ENCODE results near the gene TET1. TPM values are rescaled to one million over a fixed set of nuclear protein-coding genes. Genes with fewer than 3 reads are reported as not detected.

Gene TET1
- total and polyA plus RNA-seq, 9 of the 15 experiments (the other 6 are each of a cell fraction or from before 2014, with no cell fraction given) = 2.6 to 21.3 (median 11.6) TPM

- POLR2A ChIA-PET = interaction anchor here (1.5 kb wide), 1 partner anchor 18 kb away, joined by 3 read pairs; no protein-coding TSS in a partner anchor
- no peak overlapping the region for H3K4me2 ChIP-seq (ENCODE audit: insufficient read depth, low read length)
- H3K27me3 ChIP-seq (ENCODE audit: control insufficient read depth in 2 of 2, insufficient read depth in 2 of 2, low read length in 2 of 2) = no peaks in the 10 kb centered on the region
- no peak overlapping the region for H3K9ac ChIP-seq (ENCODE audit: insufficient read depth in 1 of 2, low read depth in 2 of 2, low read length in 2 of 2)
- H2AFZ ChIP-seq (ENCODE audit: low read depth, low read length) = no peak overlapping the region
- no peak overlapping the region for H3K27ac ChIP-seq (ENCODE audit: extremely low read depth, low read depth, low read length)
- no peak overlapping the region for H3K4me3 ChIP-seq
- TF ChIP-seq PTRF (tag; IDR thresholded peaks at IDR 0.05) = no peak
- TF ChIP-seq ZNF551 (CRISPR knock-in tag; IDR thresholded peaks at IDR 0.05) = no peak
- peaks cover 38% of the 10 kb centered on the region for H3K79me2 ChIP-seq (ENCODE audit: control insufficient read depth, insufficient read depth, low read length)
- FAIRE-seq = no peak
- no peaks in the 10 kb centered on the region for H3K9me3 ChIP-seq (replicated peaks; ENCODE audit: control insufficient read depth, insufficient read depth, low read depth, low read length)
- WGBS (ENCODE audit: insufficient coverage, low coverage, missing lambda C conversion rate) = 71% methylated on average over 5 of the region's 5 CpGs
- no peaks in the 10 kb centered on the region for H4K20me1 ChIP-seq (replicated peaks; ENCODE audit: control insufficient read depth, insufficient read depth, low read length)
- no peak for ATAC-seq
- intact Hi-C loops (cut with micrococcal nuclease) = no loop called here
- in situ Hi-C loops (cut with MboI) = no loop called here
- peaks cover 36% of the 10 kb centered on the region for H3K36me3 ChIP-seq (ENCODE audit: control insufficient read depth, insufficient read depth, low read length)
- no peaks in the 10 kb centered on the region for H3K9me1 ChIP-seq (ENCODE audit: control insufficient read depth, insufficient read depth, low read length)
- no peaks in the 10 kb centered on the region for H3K4me1 ChIP-seq (replicated peaks in 1 of 2; ENCODE audit: control insufficient read depth in 2 of 2, insufficient read depth in 2 of 2, low read length in 2 of 2)
- CTCF ChIA-PET (ENCODE audit: low intra/inter-chr PET ratio) = no interaction called here
- no TSS peak for BruUV-seq (replicated peaks)
- DNase-seq (ENCODE audit: extremely low read depth in 1 of 4, low spot score in 3 of 4) = no peak
Observed at GRCh38 chr10:68572151-68572550, 12.0 kb downstream of the TET1 start.

- ATAC-seq = no peak
- CTCF ChIA-PET (ENCODE audit: low intra/inter-chr PET ratio) = no interaction called here
Observed at GRCh38 chr10:68574051-68574450, 13.9 kb downstream of the TET1 start.

More at GRCh38 chr10:68574051-68574450, 13.9 kb downstream of the TET1 start:
- H3K9me1 ChIP-seq (ENCODE audit: control insufficient read depth, insufficient read depth, low read length) = no peaks in the 10 kb centered on the region
- TF ChIP-seq BRD4 (IDR thresholded peaks at IDR 0.05) (no peak), C11orf30 (IDR thresholded peaks at IDR 0.05; ENCODE audit: low read depth) (no peak), TSHZ1 (CRISPR knock-in tag; IDR thresholded peaks at IDR 0.05) (no peak), TAF9B (IDR thresholded peaks at IDR 0.05; ENCODE audit: partially characterized antibody) (no peak), KLF13 (tag; IDR thresholded peaks at IDR 0.05; ENCODE audit: borderline replicate concordance, low read depth) (no peak), ZNF224 (CRISPR knock-in tag; IDR thresholded peaks at IDR 0.05) (no peak), GABPB2 (CRISPR knock-in tag; conservative IDR thresholded peaks at IDR 0.05) (no peak), SNIP1 (IDR thresholded peaks at IDR 0.05; ENCODE audit: low read depth) (no peak), GABPA (tag; conservative IDR thresholded peaks at IDR 0.05; ENCODE audit: low read depth) (no peak)
- H2AFZ ChIP-seq (ENCODE audit: low read depth, low read length) = no peak overlapping the region
- POLR2A ChIA-PET = interaction anchor here (0.6 to 2.0 kb wide), 9 partner anchors 9 to 288 kb away, joined by 3 to 10 read pairs (median 4); partner anchors contain the start of gene TET1
- 96% methylated on average over 2 of the region's 2 CpGs for WGBS (ENCODE audit: insufficient coverage, low coverage, missing lambda C conversion rate)
- no peaks in the 10 kb centered on the region for H3K4me1 ChIP-seq (replicated peaks in 1 of 2; ENCODE audit: control insufficient read depth in 2 of 2, insufficient read depth in 2 of 2, low read length in 2 of 2)
- H3K36me3 ChIP-seq (ENCODE audit: control insufficient read depth, insufficient read depth, low read length) = peaks cover 42% of the 10 kb centered on the region
- intact Hi-C loops (cut with micrococcal nuclease) (no loop called here), in situ Hi-C loops (cut with MboI) (no loop called here)
- no peak overlapping the region for H3K27ac ChIP-seq (ENCODE audit: extremely low read depth, low read depth, low read length)
- no peak overlapping the region for H3K4me2 ChIP-seq (ENCODE audit: insufficient read depth, low read length)
- peaks cover 24% of the 10 kb centered on the region for H3K79me2 ChIP-seq (ENCODE audit: control insufficient read depth, insufficient read depth, low read length)
- no peak overlapping the region for H3K9ac ChIP-seq (ENCODE audit: insufficient read depth in 1 of 2, low read depth in 2 of 2, low read length in 2 of 2)
- no peak for FAIRE-seq
- DNase-seq (ENCODE audit: extremely low read depth in 1 of 4, low spot score in 3 of 4) = no peak
- H3K9me3 ChIP-seq (replicated peaks; ENCODE audit: control insufficient read depth, insufficient read depth, low read depth, low read length) = no peaks in the 10 kb centered on the region
- no TSS peak for BruUV-seq (replicated peaks)
- no peaks in the 10 kb centered on the region; the same call in 1 of the 2 replicates for H4K20me1 ChIP-seq (replicated peaks; ENCODE audit: control insufficient read depth, insufficient read depth, low read length)
- no peak overlapping the region for H3K4me3 ChIP-seq
- H3K27me3 ChIP-seq (ENCODE audit: control insufficient read depth in 2 of 2, insufficient read depth in 2 of 2, low read length in 2 of 2) = no peaks in the 10 kb centered on the region

Measured in K562 (cell line).